ENCODE measurements around the gene RAB3D.
A peak's percentile ranks its signal among the peaks of the same experiment; 100 is the strongest.

RAB3D gene

GRCh38 chr19:11375143-11375948 lies 35.9 kb upstream of the RAB3D start:
- TF ChIP-seq, protein P1, sequence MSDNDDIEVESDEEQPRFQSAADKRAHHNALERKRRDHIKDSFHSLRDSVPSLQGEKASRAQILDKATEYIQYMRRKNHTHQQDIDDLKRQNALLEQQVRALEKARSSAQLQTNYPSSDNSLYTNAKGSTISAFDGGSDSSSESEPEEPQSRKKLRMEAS (IDR thresholded peaks at IDR 0.05; ENCODE audit: low read depth, low read length) = peak; percentile 30; the same call in 1 of the 2 replicates
- TF ChIP-seq MYC (IDR thresholded peaks at IDR 0.05; ENCODE audit: low read depth, low read length) (peak; percentile 59), POLR2A (IDR thresholded peaks at IDR 0.05; ENCODE audit: extremely low read depth, insufficient read length) (peak; percentile 76)
- TF ChIP-seq, protein P2, sequence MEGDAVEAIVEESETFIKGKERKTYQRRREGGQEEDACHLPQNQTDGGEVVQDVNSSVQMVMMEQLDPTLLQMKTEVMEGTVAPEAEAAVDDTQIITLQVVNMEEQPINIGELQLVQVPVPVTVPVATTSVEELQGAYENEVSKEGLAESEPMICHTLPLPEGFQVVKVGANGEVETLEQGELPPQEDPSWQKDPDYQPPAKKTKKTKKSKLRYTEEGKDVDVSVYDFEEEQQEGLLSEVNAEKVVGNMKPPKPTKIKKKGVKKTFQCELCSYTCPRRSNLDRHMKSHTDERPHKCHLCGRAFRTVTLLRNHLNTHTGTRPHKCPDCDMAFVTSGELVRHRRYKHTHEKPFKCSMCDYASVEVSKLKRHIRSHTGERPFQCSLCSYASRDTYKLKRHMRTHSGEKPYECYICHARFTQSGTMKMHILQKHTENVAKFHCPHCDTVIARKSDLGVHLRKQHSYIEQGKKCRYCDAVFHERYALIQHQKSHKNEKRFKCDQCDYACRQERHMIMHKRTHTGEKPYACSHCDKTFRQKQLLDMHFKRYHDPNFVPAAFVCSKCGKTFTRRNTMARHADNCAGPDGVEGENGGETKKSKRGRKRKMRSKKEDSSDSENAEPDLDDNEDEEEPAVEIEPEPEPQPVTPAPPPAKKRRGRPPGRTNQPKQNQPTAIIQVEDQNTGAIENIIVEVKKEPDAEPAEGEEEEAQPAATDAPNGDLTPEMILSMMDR (IDR thresholded peaks at IDR 0.05; ENCODE audit: low read depth, low read length) = no peak
- peak; percentile 77 for DNase-seq (ENCODE audit: low read depth)
- peak overlapping the region; percentile 60 for H3K4me3 ChIP-seq (ENCODE audit: low read depth, low read length)

DNA sequence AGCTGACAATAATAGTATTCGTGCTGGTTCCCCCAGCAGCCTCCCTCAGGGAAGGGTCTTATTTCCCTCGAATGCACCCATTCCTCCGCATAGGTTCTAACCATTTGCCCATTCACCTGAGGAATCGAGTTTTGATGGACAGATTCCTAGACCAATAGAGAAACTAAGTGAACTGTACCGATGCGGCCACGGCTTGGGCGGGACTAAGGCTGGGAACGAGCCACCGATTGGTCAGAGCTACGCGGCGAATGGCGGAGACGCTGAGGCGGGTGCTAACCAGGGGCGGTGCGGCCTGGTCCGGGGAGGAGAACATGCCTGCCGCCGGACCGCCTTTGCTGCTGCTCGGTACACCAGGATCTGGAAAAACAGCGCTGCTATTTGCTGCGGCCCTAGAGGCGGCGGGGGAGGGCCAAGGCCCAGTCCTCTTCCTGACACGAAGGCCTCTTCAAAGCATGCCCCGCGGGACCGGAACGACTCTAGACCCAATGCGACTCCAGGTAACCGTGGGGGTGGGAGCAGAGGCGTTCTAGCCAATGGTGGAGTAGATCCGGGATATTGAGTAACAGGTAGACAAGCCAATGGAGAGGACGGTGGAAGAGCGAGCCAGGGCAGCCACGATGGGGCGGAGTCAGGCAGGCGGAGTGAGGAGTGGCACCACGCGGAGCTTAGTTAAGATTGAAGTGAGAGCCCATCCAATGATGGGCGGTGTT lies 35.1 kb upstream of the RAB3D start, which contains the start of gene SWSAP1:
SWSAP1 (plus strand) TSS at position 234 of the 710 bp plus-strand sequence; CDS start at position 249, 15 bp downstream.
- TF ChIP-seq, protein P1 (IDR thresholded peaks at IDR 0.05; ENCODE audit: low read depth, low read length) = peak; percentile 74
- peak; percentile 63 for TF ChIP-seq POLR2A (IDR thresholded peaks at IDR 0.05; ENCODE audit: extremely low read depth, insufficient read length)
- peak; percentile 73 for TF ChIP-seq MYC (IDR thresholded peaks at IDR 0.05; ENCODE audit: low read depth, low read length)
- TF ChIP-seq, protein P2 (IDR thresholded peaks at IDR 0.05; ENCODE audit: low read depth, low read length) = no peak
- DNase-seq (ENCODE audit: low read depth) = peak; percentile 99
- peak within 1 kb of the TSS; percentile 60 for H3K4me3 ChIP-seq (ENCODE audit: low read depth, low read length)

DNA sequence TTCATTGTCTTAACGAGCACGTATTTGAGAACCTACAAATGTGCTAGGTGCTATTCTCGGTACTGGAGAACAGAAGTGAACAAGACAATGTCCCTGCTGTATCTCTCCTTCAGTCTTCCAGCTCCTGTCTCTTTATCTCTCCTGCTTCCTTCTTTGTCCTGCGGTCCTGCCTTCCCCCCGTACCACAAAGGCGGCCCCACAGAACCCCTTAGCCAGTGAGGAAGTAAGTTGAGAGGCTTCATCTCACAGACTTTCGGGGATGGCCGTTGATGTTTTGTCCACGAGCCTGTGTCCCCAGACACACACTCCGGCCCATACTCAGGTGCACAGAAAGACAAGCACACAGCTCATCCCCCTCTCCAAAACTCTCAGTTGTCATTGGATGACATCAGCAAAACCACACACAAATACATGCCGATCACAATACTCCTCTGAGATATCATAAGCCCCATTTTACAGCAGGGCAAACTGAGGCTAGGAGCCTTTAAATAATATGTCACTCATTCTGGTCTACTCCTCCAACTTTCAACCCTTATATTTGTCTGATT lies 34.5 kb upstream of the RAB3D start:
- TF ChIP-seq, protein P1 (IDR thresholded peaks at IDR 0.05; ENCODE audit: low read depth, low read length) = no peak
- no peak for TF ChIP-seq POLR2A (IDR thresholded peaks at IDR 0.05; ENCODE audit: extremely low read depth, insufficient read length)
- TF ChIP-seq MYC (IDR thresholded peaks at IDR 0.05; ENCODE audit: low read depth, low read length) = no peak
- TF ChIP-seq, protein P2 (IDR thresholded peaks at IDR 0.05; ENCODE audit: low read depth, low read length) = no peak
- H3K4me3 ChIP-seq (ENCODE audit: low read depth, low read length) = peak overlapping the region; percentile 60
- DNase-seq (ENCODE audit: low read depth) = peak; percentile 60

DNA sequence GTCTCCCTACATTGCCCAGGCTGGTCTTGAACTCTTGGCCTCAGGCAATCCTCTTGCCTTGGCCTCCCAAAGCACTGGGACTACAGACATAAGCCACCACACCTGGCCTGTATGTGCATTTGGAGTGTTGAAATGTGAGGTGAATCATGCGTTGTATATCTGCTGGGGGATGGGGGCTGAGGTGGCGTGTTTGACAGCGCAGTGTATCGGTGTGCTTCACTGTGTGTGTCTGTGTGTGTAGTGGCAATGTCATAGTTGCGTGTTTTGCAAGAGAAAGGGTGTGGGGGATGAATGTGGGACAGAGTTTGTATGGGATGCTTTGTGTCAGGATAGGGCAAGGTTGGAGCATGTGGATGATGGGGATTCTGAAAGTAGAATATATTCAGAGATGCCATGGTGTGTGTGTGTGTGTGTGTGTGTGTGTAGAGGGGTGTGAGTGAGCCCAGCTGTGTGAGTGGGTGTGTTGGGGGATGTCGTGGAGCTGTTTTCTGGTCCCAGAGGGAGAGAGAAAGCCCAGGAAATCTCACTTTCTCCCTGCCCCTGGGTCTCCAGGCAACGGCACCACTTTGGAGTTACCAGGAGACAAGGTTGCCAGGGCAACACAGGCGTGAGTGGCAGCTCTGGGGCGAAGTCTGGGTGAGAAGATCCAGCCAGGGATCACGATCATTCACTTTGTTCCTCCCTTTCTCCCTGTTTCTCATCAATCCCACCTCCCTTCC lies 33.9 kb upstream of the RAB3D start:
- H3K4me3 ChIP-seq (ENCODE audit: low read depth, low read length) = peak overlapping the region; percentile 60
- TF ChIP-seq, protein P2 (IDR thresholded peaks at IDR 0.05; ENCODE audit: low read depth, low read length) = no peak
- TF ChIP-seq MYC (IDR thresholded peaks at IDR 0.05; ENCODE audit: low read depth, low read length) (no peak), POLR2A (IDR thresholded peaks at IDR 0.05; ENCODE audit: extremely low read depth, insufficient read length) (no peak)
- TF ChIP-seq, protein P1 (IDR thresholded peaks at IDR 0.05; ENCODE audit: low read depth, low read length) = no peak
- DNase-seq (ENCODE audit: low read depth) = peak; percentile 43

GRCh38 chr19:11370744-11371143 lies 31.3 kb upstream of the RAB3D start:
- TF ChIP-seq, protein P2 (IDR thresholded peaks at IDR 0.05; ENCODE audit: low read depth, low read length) = no peak
- TF ChIP-seq POLR2A (IDR thresholded peaks at IDR 0.05; ENCODE audit: extremely low read depth, insufficient read length) = no peak
- H3K4me3 ChIP-seq (ENCODE audit: low read depth, low read length) = no peak overlapping the region
- DNase-seq (ENCODE audit: low read depth) = no peak

Data from NB4 (cell line).